ENCODE results near the gene ODAD2.

The ODAD2 gene

GRCh38 chr10:27844223-27844622, 154.7 kb downstream of the ODAD2 start:
- DNase-seq (ENCODE audit: low read depth) = no peak

- DNase-seq (ENCODE audit: low read depth) = no peak
Measured at GRCh38 chr10:27838901-27839300, 160.0 kb downstream of the ODAD2 start.

- DNase-seq (ENCODE audit: low read depth) = no peak
Measured at GRCh38 chr10:27838361-27838760, 160.5 kb downstream of the ODAD2 start.

GRCh38 chr10:27834476-27834875, 164.4 kb downstream of the ODAD2 start:
- DNase-seq (ENCODE audit: low read depth) = no peak

- DNase-seq (ENCODE audit: low read depth) = no peak
Measured at GRCh38 chr10:27833792-27834191, 165.1 kb downstream of the ODAD2 start.

GRCh38 chr10:27832826-27833225, 166.1 kb downstream of the ODAD2 start:
- DNase-seq (ENCODE audit: low read depth) = no peak

- DNase-seq (ENCODE audit: low read depth) = no peak
Measured at GRCh38 chr10:27826369-27826768, 172.5 kb downstream of the ODAD2 start.

- DNase-seq (ENCODE audit: low read depth) = no peak
Measured at GRCh38 chr10:27822301-27822700, 176.6 kb downstream of the ODAD2 start.

- no peak for DNase-seq (ENCODE audit: low read depth)
Measured at GRCh38 chr10:27820637-27821036, 178.2 kb downstream of the ODAD2 start.

- DNase-seq (ENCODE audit: low read depth) = no peak
Measured at GRCh38 chr10:27819781-27820531, 178.9 kb downstream of the ODAD2 start.

- no peak for DNase-seq (ENCODE audit: low read depth)
Measured at GRCh38 chr10:27816320-27816719, 182.6 kb downstream of the ODAD2 start.

- DNase-seq (ENCODE audit: low read depth) = no peak
Measured at GRCh38 chr10:27815846-27816245, 183.0 kb downstream of the ODAD2 start.

GRCh38 chr10:27815261-27815660, 183.6 kb downstream of the ODAD2 start:
- DNase-seq (ENCODE audit: low read depth) = no peak

- no peak for DNase-seq (ENCODE audit: low read depth)
Measured at GRCh38 chr10:27805180-27805579, 193.7 kb downstream of the ODAD2 start.

- DNase-seq (ENCODE audit: low read depth) = no peak
Measured at GRCh38 chr10:27804136-27804535, 194.7 kb downstream of the ODAD2 start.

GRCh38 chr10:27801171-27801785, 197.6 kb downstream of the ODAD2 start:
- no peak for DNase-seq (ENCODE audit: low read depth)

- no peak for DNase-seq (ENCODE audit: low read depth)
Measured at GRCh38 chr10:27799046-27799445, 199.8 kb downstream of the ODAD2 start.

- no peak for DNase-seq (ENCODE audit: low read depth)
Measured at GRCh38 chr10:27794157-27794556, 204.7 kb downstream of the ODAD2 start.

- DNase-seq (ENCODE audit: low read depth) = no peak
Measured at GRCh38 chr10:27792216-27792615, 206.7 kb downstream of the ODAD2 start.

GRCh38 chr10:27784272-27784671, 214.6 kb downstream of the ODAD2 start:
- no peak for DNase-seq (ENCODE audit: low read depth)

- DNase-seq (ENCODE audit: low read depth) = peak; percentile 13
Measured at GRCh38 chr10:27783660-27784059, 215.2 kb downstream of the ODAD2 start.

GRCh38 chr10:27779462-27780015, 219.3 kb downstream of the ODAD2 start:
- DNase-seq (ENCODE audit: low read depth) = no peak

GRCh38 chr10:27774831-27775230, 224.0 kb downstream of the ODAD2 start:
- no peak for DNase-seq (ENCODE audit: low read depth)

- no peak for DNase-seq (ENCODE audit: low read depth)
Measured at GRCh38 chr10:27771231-27771630, 227.6 kb downstream of the ODAD2 start.
